Renal cortical epithelial cell (primary cell): Measurements from ENCODE around the gene CABLES2. TPM values are rescaled to one million over a fixed set of nuclear protein-coding genes. Genes with fewer than 3 reads are reported as not detected.

Experiments
- DNase-seq: peaks from one replicate; pipeline ENCODE4 v3.0.0-alpha.2; 2011; ENCODE audit warnings: low read depth
- total RNA-seq: library from RNA; depleted of rRNA; stranded (reverse); fragments of >200 nt; gene quantifications from 2 replicates; pipeline ENCODE4 v1.2.3, GENCODE V29; 2014

Gene CABLES2
- total RNA-seq, 1 donor from 2014 or later: 2.7 TPM

GRCh38 chr20:62418709-62419487 is 11.8 kb upstream of the CABLES2 start:
- no peak for DNase-seq

GRCh38 chr20:62417981-62418708 is 11.1 kb upstream of the CABLES2 start:
- DNase-seq: no peak

- DNase-seq: no peak
These were observed 9.9 kb upstream of the CABLES2 start for GRCh38 chr20:62416651-62417637.

GRCh38 chr20:62415354-62416111 is 8.4 kb upstream of the CABLES2 start:
- no peak for DNase-seq

- DNase-seq: no peak
These were observed 6.9 kb upstream of the CABLES2 start for GRCh38 chr20:62413896-62414481.

- no peak for DNase-seq
These were observed 6.0 kb upstream of the CABLES2 start for GRCh38 chr20:62413025-62413570.

DNA sequence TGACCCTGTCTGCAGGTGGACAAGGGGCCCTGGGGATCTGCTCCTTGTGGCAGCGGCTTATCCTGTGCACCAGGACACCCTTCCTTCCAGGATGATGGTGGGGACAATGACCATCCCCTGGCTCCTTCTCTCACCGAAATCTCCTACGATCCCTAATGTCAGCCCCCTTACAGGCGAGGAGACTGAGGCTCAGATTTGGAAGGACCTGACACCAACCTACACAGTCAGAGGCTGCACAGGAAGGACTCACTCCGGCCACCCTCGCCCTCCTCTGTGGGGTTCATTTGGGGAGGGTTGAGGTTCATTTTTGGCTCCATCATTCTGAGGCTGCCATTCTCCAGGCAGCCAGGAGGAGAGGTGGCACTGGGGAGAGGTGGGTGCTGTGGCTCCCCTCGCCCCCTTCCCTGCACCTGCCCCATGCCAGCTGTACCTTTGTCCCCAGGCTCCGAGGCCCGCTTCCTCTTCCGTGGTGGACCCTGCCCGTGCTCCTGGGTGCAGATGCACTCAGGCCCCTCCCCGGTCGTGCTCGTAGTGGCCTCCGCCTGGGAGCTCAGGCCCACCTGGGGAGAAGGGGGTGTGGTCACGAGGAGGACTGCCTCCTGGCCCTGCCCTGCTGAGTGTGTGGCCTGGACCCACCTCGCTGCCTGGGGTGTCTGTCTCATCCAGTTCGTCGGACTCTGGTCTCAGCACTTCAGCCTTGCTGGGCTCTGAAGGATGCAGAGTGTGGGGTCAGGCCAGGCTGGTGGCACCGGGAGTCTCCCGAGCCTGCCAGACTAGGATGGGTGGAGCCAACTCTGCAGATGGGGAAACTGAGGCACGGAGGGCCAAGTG is 5.3 kb upstream of the CABLES2 start:
- no peak for DNase-seq

DNA sequence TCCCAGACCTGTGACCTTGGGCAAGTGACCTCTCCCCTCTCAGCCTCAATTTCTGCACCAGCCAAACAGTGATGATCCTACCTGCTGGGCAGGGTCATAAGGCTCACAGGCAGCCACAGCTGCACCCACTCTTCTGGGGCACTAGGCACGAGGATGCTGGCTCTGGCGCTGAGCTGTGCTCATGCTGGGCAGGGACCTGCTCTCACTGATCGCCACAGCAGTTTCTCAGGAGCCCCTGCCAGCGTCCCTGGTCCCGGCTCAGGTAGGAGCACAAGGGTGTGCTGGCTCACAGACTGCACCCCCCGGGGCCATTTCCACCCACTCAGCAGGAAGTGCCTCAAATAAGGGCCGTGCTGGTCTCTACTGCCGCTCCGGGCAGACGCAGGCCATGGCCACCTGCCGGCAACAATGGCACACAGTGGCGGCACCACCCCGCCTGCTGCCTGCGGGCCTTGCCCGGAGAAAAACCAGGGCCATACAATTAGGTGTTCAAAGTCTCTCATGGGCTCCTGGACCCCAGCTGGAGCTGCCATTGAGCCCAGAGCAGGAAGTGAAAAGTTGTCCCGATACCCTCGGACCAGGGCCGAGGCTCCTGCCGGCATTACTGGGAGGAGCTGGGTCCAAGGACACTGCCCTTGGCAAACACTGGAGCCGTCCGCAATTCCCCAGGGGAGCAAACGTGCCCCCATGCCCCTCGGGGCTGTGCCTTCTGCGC is 4.6 kb upstream of the CABLES2 start:
- no peak for DNase-seq

DNA sequence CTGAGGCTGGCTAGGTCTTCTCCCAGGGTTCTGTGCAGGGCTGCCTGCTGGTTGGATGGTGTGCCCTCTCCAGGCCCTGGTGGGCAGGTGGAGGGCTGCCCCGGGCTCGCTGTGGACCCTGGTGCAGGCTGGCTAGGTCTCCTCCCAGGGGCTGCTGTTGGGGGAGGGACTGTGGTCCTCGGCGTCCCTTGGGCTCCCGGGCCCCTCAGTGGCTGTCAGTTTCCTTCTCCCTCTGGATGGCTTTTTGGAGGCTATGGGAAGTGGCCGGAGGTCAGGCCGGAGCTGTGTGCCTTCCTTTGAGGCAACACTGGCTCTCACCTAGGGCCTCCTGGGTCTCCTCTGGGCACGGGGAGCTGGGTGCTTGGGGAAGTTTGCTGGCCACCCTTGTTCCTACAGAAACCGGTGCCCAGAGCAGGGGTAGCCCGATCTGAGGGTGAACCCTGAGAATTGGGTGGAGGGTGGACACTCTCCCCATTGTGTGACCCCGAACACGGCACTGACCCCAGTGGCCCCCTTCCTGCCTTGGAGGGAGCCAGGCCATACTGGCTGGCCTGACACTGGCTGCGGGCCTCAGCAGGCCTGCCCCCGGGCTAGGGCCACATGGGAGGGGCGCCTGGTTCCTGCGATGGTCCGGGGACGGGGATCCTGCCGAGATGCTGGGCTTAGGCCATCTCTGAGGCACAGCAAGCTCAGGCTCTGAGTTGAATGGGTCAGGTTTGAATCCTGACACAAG is 3.8 kb upstream of the CABLES2 start:
- no peak for DNase-seq

- peak; percentile 58 for DNase-seq
These were observed 3.1 kb upstream of the CABLES2 start for GRCh38 chr20:62409931-62410745.

DNA sequence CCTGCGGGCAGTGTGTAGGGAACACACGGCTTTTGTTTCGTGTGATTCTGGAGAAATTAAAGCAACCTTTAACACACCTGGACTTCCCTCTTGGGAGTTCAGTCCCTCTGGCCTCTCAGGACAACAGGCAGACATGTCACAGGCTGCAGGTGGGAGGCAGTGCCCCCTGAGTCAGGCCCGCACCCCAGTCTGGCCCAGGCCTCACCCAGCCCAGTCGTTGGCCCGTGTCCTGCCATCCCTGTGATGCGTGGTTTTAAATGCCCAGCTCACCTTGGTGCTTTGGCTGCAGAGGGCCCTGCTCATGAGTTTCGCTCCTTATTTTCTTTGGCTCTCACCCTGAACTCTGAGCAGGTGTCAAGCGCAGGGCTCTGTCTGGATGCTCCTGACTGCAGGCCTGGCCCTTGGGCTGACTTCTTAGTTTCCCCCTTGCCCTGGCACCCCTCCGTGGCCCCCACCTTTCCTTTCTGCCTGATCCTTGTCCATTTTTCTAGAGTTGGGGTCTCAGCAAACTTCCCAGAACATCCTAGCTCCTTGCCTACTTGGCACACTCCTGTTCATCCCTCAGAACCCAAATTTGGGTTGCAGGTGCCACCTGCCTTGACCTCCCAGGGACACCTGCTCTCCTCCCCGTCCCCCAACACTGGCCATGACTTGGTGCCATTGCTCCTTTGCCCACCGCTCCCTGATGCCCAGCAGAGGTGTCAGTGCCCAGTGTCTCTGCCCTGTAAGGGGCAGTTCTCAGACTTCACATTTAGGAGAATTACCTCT is 2.2 kb upstream of the CABLES2 start:
- DNase-seq: no peak

- no peak for DNase-seq
These were observed 1.6 kb upstream of the CABLES2 start for GRCh38 chr20:62408640-62409039.

GRCh38 chr20:62408055-62408454 is 970 bp upstream of the CABLES2 start:
- DNase-seq: no peak

- DNase-seq: no peak
These were observed 379 bp downstream of the CABLES2 start for GRCh38 chr20:62406635-62407176.

GRCh38 chr20:62405981-62406513 is 1.0 kb downstream of the CABLES2 start:
- no peak for DNase-seq
